ENCODE data around the gene GLYATL1. TPM values are rescaled to one million over a fixed set of nuclear protein-coding genes. Genes with fewer than 3 reads are reported as not detected.

GLYATL1 gene
- polyA plus RNA-seq, 3 donors, result 149 to 193 (median 171) TPM

DNA sequence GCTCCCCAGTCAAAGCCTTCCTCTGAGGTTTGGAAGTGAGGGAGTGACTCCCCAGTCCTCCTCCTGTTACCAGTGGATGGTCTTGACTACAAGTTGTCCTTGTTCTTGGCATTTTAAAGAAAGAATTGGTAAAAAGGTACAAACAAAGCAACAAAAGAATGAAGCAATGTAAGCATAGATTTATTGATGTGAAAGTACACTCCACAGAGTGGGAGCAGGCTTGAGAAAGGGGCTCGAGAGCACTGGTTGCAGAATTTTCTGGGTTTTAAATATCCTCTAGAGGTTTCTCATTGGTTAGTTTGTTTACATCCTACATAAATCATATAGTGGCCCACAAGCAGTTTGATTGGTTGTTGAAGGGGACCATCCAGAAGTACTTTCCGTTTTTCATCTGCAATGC is 22.7 kb upstream of the GLYATL1 start:
- no peak for DNase-seq (ENCODE audit: extremely low read depth in 1 of 11, low read depth in 9 of 11, low spot score in 4 of 11)

DNA sequence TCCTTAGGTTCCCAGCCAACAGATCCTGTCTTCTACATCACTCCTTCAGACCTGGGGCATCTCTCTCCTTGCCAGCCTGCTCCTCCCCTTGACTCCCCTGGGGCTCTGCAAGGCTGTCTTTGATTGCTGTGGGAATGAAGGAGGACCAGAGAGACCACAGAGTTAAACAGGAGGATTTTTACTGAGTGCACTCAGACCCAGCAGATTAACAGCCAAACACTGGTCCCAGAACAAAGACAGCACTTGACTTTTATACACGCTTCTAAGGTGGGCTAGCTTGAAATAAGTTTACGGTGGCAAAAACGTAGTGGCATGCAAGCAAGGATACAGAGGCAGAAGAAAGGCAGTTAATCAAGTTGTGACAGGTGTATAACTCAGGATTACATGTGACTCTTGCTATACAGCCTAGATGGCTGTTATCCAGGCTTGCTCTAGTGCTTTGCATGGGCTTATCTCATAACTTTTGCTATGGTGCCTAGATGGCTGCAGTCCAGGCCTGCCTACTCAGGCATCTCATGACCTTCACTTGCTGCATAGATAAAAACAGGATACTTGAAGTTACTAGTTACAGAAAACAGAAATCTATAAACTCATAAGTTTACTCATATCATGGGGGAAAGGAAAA is 22.0 kb upstream of the GLYATL1 start:
- DNase-seq (ENCODE audit: extremely low read depth in 1 of 11, low read depth in 9 of 11, low spot score in 4 of 11), result no peak

DNA sequence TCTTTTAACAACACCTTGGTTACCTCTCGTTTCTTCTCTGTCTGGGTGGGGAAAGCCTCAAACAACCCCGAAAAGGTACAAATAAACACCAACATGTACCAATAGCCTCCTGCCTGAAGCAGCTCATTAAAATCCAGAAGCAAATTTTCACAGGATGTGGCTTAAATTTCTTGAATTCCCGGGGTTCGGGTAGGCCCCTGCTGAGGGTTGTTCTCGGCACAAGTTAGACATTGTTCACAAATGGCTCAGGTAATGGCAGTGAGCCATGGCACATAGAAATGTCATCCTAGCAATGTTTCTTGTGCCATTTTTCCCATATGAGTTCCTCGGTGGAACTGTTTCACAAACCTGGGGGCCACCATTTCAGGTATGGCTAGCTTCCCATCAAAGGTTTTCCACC is 19.7 kb upstream of the GLYATL1 start:
- no peak for DNase-seq (ENCODE audit: extremely low read depth in 1 of 11, low read depth in 9 of 11, low spot score in 4 of 11)

DNA sequence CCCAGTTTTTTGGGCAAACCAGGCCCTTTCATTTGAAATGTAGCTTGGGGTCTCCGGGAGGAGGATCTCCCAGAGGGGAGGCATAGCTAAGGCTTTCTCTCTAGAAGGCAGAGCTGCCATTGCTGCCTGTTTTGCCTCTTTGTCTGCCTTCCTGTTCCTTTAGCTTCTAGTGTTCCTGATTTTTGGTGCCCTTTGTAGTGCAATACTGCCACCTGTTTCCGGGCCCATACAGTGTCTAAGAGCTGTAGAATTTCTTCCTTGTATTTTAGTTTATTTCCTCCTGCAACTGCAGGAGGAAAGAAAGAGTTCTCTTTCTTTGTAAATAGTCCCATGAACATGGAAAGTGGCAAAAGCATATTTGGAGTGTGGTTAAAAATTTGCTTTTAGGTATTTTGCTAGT is 19.3 kb upstream of the GLYATL1 start:
- DNase-seq (ENCODE audit: extremely low read depth in 1 of 11, low read depth in 9 of 11, low spot score in 4 of 11), result no peak

DNA sequence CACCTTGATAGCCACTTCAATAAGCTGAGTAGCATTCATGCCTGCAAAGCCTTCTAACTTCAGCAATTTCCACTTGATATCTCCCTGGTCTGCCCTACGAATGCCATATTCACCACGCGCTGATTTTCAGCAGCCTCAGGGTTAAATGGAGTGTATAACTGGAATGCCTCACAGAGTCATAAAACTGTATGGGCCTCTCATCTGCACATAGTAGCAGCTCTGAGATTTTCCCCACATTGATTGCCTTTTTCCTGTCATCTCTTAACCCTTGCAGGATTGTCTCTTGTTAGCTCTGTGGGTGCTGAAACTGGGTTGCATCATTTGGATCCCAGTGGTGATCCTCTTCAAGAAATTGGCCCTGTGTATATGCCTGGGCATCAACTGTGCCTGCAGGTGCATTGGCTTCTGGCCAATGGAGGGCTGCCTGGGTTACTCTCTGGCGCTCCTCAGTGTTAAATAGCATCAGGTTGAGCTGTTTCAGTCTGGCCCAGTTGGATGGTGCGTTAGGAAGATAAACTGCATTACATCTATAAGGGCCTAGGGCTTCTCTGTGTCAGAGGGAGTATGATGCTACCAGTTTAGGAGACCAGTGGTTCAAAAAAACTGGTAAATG is 17.4 kb upstream of the GLYATL1 start:
- no peak for DNase-seq (ENCODE audit: extremely low read depth in 1 of 11, low read depth in 9 of 11, low spot score in 4 of 11)

DNA sequence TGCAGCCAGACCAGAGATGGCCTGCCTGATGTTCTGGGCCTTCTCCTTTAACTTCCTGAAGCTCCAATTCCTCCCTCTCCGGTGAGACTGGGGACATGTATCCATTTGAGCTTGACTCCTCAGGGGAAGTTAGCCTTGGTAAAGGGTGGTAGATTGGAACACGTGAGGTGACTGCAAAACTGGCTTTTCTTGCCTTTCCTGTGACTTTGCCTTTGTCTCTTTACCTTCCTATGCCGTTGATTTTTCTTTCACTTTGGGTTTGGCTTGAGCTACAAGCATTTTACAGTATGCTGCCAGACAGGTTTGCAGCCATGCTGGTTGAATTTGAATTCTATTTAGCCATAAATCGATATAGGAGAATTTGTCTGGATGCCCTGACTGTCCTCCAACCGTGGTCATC is 16.8 kb upstream of the GLYATL1 start:
- no peak for DNase-seq (ENCODE audit: extremely low read depth in 1 of 11, low read depth in 9 of 11, low spot score in 4 of 11)

DNA sequence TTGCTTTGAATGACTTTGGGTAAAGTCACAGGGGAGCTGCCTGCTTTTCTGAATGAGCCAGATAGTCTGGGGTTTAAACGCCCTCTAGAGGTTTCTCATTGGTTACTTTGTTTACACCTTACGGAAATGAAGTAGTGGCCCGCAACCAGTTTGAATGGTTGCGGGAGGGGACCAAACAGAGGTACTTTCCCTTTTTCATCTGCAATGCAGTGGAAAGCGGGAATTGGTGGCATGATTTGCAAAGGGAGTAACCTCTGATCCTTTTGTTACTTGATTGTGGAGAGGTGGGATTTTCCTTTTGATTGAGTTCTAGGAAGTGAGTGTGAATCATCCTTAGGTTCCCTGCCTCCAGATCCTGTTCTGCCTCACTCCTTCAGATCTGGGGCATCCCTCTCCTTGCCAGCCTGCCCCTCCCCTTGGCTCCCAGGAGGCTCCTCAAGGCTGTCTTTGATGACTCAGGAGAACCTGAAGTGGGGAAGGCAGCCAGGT is 15.9 kb upstream of the GLYATL1 start:
- no peak for DNase-seq (ENCODE audit: extremely low read depth in 1 of 11, low read depth in 9 of 11, low spot score in 4 of 11)

DNA sequence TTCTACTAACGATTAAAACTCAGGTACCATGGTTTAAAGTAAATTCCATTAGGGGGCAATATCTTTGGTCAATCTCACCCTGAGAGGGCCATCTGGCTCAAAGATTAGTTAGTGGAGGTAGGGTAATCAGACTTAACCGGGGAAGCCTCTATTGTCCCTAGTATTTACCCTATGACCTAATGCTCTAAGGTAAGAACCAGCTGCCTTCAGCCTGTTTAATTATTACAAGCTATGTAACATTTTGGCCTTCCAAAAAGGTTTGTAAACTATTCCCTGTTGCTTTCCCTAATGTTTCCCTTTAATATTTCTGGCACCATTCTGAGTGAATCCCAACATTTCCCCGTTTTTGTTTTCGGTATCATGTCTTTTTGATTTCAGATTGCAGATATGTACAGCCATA is 15.1 kb upstream of the GLYATL1 start:
- DNase-seq (ENCODE audit: extremely low read depth in 1 of 11, low read depth in 9 of 11, low spot score in 4 of 11), result no peak

DNA sequence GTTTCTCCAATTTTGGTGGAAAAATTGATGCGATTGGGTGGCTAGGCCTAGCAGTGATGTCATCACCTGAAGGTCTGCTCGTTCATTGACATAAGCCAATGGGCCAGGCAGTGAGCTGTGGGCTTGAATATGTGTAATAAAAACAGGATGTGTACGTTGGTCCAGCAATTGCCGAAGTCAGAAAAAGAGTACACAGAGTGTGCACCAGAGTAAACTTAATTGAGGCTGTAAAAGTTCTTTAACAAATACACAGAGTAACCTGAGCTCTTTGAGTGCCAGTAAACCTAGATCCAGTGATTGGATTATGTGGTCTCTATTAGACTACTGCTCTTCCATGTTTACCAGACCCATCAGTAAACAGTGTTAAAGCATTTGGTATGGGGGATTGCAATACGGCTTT is 13.0 kb upstream of the GLYATL1 start:
- DNase-seq (ENCODE audit: extremely low read depth in 1 of 11, low read depth in 9 of 11, low spot score in 4 of 11), result no peak

DNA sequence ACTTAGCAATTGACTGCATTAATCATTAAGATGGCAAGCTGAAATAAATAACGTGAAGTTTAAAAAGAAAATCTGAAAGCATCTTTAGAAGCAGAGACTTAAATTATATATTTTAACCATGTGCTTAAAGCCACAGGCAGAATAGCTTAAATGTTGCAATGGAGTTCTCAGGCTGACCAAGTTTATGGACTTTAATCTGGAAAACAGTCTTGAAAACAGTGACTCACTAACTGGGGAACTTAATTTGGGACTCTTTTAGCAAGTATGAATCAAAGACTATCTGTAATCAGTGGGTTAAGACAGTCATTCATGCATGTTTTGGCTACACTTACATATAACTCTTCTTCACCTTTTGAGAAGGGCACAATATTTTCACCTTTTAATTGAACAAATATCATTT is 12.6 kb upstream of the GLYATL1 start:
- no peak for DNase-seq (ENCODE audit: extremely low read depth in 1 of 11, low read depth in 9 of 11, low spot score in 4 of 11)

DNA sequence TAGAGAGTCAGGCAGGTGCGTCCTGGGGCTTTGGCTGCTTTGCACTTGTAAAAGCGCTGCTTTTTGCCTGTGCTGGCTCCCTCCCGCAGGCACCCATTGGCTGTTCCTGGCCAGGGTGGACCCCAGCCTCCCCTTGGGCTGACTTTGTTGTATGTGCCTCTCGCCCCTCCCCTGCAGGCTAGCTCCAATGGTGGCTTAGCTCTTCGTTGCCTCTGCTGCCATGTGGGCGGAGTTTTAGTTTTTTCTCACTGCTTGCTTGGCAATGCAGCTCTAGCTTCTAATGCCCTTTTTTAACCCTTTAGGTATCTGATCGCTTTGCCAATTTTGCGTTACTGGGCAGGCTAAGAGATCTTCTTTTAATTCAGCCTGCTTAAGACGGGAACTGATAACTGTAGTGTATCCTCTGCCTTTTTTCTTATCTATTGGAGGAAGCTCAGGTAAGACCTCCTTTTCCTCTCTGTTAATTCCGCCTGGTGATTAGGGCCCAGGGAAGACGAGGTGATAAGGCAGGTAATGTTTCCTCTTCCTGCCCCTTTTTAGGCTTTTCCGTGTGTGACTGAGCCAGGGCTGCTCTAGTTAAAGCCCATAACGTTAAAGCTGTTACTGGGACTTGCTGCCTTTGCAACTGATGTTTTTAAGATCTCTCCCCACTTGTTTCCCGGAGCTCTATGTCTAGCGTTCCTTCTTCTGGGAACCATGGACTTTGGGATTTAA is 11.7 kb upstream of the GLYATL1 start:
- peak in 10 of 11 donors; percentile 55 to 90 (median 66) for DNase-seq (ENCODE audit: extremely low read depth in 1 of 11, low read depth in 9 of 11, low spot score in 4 of 11)

DNA sequence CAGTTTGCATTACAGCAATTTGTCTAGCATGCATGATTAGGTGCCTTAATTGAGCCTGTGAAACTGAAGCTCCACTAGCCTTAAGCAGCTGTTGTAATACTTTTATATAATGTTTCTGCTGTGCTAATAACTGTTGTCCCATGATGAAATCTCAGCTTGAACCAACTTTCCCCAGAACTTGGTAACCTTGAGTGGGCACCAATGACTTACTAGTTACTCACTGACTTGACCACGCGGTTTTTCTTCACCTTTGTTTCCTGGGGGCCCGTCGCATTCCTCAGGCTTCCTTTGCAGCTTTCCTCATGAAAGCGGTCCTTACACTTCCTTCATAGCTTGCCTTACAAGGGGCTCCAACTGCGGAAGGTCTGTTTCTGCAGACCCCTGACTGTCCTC is 11.2 kb upstream of the GLYATL1 start:
- no peak for DNase-seq (ENCODE audit: extremely low read depth in 1 of 11, low read depth in 9 of 11, low spot score in 4 of 11)

DNA sequence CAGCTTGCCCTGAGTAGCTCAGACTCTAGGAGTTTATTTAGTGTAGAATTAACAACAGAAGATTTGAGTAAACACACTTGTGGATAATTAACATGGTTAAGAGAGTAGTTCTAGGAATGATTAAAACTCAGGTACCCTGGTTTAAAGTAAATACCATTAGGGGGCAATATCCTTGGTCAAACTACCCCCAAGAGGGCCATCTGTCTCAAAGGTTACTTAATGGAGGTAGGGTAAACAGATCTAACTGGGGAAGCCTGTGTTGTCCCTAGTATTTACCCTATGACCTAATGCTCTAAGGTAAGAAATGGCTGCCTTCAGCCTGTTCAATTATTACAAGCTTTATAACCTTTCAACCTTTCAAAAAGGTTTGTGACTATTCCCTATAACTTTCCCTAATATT is 10.6 kb upstream of the GLYATL1 start:
- no peak for DNase-seq (ENCODE audit: extremely low read depth in 1 of 11, low read depth in 9 of 11, low spot score in 4 of 11)

DNA sequence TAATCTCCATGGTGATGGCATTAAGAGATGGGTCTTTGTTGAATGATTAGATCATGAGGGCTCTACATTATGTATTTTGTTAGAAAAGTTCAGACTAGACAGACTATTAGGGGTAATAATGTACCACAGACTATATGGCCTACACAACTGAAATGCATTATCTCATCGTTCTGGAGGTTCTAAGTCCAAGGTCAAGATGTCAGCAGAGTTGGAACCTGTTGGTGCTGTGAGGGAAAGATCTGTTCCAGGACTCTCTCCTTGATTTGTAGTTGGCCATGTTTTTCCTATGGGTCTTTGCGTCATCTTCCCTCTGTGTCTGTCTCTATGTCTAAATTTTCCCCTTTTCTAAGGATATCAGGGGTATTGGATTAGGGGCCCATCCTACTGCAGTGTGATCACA is 8.4 kb upstream of the GLYATL1 start:
- no peak for DNase-seq (ENCODE audit: extremely low read depth in 1 of 11, low read depth in 9 of 11, low spot score in 4 of 11)

DNA sequence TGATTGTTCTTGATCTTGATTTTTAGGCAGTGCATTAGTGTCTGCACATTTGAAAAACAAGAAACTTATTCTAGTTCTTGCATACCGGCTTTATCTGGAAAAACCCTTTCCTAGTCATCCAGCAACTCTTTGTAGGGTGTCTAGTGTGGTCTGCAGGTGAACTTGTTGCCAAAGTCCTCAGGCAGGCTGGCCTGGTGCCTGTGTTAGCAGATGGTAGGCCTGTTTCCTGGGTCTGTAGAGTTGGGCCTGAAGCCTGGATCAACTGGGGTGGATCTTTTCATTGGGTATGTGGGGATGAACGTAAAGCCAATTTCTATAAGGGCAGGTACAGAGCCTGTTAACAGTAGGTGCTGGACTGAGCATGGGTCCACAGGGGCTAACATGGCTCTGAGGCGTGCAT is 5.6 kb upstream of the GLYATL1 start:
- no peak for DNase-seq (ENCODE audit: extremely low read depth in 1 of 11, low read depth in 9 of 11, low spot score in 4 of 11)

DNA sequence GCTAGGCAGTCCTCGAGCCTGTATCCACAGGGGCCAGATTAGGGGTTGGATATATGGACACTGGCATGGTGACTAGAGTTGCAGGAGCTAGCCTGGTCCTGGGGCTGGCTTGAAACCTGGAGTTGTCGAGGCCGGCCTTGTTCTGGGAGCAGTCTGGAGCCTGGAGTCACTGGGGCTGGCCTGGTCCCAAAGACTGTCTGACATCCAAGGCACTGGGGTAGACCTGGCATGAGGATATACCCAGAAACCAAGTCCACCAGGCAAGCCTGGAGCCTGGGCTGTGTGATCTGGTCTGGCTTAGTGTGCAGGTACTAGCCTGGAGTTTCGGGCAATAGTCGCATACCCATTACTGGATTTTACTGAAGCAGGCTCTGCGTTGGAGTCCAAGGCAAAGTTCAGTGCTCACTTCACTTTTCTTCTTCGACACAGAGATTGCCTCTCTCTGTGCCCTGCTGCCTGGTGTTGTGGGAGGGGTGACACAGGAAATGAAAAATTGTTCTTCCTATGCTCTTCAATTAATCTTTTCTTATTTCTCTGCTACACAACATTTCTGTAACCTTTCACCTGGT is 4.3 kb upstream of the GLYATL1 start:
- DNase-seq (ENCODE audit: extremely low read depth in 1 of 11, low read depth in 9 of 11, low spot score in 4 of 11), result no peak

DNA sequence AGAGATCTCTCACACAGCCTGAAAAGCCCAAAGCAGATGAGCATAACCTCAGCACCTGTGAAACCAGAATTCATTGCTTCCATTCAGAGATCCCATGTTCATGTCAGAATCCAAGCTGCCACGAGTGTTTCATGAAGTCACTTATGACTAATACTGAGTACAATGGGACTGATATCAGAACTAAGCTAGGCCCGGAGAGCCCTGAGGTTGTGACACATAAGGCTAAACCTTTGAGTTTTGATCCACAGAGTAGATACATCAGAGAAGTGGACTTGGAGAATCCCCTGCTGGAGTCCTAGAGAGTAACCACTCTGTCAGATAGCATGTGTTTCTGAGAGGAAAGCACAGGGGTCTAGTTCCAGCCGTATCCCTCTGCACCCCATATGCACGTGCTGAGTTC is 890 bp upstream of the GLYATL1 start:
- no peak for DNase-seq (ENCODE audit: extremely low read depth in 1 of 11, low read depth in 9 of 11, low spot score in 4 of 11)

DNA sequence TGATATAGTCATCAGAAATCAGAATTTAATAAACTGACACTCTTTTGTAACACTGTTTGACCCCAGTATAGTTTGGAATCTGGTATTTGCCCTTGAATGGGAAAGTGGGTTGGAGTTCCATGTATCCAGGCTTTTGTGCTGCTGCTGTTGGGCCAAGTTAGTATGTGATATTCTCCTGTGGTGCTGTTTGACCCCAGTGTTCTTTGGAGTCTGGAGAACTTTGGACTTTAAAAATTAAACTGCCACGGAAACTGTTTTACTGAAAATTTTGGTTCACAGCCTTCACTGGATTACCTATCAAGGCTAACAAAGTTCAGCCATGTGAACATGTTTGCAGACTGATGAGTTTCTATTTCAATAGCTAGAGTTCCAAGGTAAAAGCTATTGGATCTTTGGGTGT is 740 bp downstream of the GLYATL1 start:
- no peak for DNase-seq (ENCODE audit: extremely low read depth in 1 of 11, low read depth in 9 of 11, low spot score in 4 of 11)

DNA sequence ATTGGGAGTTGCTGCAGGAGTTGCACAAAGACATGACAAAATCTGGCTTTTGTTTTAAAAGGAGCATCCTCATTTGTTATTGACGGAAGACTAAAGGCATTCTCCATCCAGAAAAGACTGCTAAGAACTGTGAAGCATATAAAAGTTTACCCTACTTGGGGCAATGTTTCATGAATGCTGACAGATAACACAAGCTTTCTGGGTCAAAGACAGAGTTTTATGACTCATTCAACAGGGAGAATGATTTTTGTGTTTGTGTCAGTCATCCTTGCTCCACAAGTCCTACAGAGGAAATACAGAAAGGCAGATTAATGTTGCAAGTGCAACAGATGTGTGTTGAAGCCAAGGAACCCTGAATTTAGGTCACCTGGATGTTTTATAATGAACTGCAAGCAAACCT is 2.5 kb downstream of the GLYATL1 start:
- no peak for DNase-seq (ENCODE audit: extremely low read depth in 1 of 11, low read depth in 9 of 11, low spot score in 4 of 11)

DNA sequence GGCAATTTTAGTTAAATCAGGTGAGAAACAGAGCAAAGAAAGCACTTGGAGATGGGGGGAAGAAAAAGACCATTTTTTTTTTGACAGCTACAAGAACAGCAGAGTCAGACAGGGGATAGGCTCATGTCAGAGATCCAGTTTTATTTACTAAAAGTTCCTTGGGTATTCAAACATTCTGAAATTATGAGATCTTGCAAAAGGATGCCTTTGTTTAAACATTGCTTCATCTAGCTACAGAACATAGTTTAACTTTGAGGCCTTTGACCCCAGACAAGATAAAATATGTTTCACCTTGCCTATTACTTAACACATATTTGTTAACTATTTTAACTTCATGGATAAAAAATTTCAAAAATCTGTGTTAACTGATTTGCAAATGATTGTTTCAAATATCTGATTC is 6.4 kb downstream of the GLYATL1 start:
- no peak for DNase-seq (ENCODE audit: extremely low read depth in 1 of 11, low read depth in 9 of 11, low spot score in 4 of 11)

All from renal cortex interstitium (tissue), 11 donors.